Effector memory CD4-positive, alpha-beta T cell (primary cell): ENCODE measurements around the gene PPARGC1A.

Experiments used
- DNase-seq, 3 donors: peaks; one replicate each; pipeline ENCODE4 v3.0.0-alpha.2; 2020
- H3K27ac ChIP-seq: 2 replicates; pipeline ENCODE4 v1.7.0; 2013; ENCODE audit warnings: mild to moderate bottlenecking, low read length, moderate library complexity; ENCODE audit not compliant: insufficient read depth, poor library complexity, severe bottlenecking
- H3K27me3 ChIP-seq: replicated peaks from 2 replicates; pipeline ENCODE4 v1.7.0; 2013; ENCODE audit warnings: mild to moderate bottlenecking, low read length; ENCODE audit not compliant: insufficient read depth, control insufficient read depth, poor library complexity, severe bottlenecking
- H3K36me3 ChIP-seq: 2 replicates; pipeline ENCODE4 v1.7.0; 2013; ENCODE audit warnings: mild to moderate bottlenecking, low read length, moderate library complexity; ENCODE audit not compliant: control insufficient read depth, insufficient read depth
- H3K4me1 ChIP-seq: 2 replicates; pipeline ENCODE4 v1.7.0; 2013; ENCODE audit warnings: low read length, mild to moderate bottlenecking; ENCODE audit not compliant: control insufficient read depth, insufficient read depth, poor library complexity, severe bottlenecking
- H3K4me3 ChIP-seq: 2 replicates; pipeline ENCODE4 v1.7.0; 2013; ENCODE audit warnings: low read length, low read depth, mild to moderate bottlenecking; ENCODE audit not compliant: insufficient read depth, poor library complexity, severe bottlenecking
- H3K9me3 ChIP-seq: 2 replicates; pipeline ENCODE4 v1.7.0; 2013; ENCODE audit warnings: mild to moderate bottlenecking, low read length, moderate library complexity; ENCODE audit not compliant: control insufficient read depth

Gene PPARGC1A

GRCh38 chr4:23828020-23828715 lies 61.7 kb downstream of the PPARGC1A start:
- Histone ChIP-seq H3K4me3 (no peak overlapping the region), H3K27me3 (no peaks in the 10 kb centered on the region), H3K27ac (no peak overlapping the region), H3K36me3 (no peaks in the 10 kb centered on the region), H3K9me3 (no peaks in the 10 kb centered on the region), H3K4me1 (no peaks in the 10 kb centered on the region)
- DNase-seq: no peak

DNA sequence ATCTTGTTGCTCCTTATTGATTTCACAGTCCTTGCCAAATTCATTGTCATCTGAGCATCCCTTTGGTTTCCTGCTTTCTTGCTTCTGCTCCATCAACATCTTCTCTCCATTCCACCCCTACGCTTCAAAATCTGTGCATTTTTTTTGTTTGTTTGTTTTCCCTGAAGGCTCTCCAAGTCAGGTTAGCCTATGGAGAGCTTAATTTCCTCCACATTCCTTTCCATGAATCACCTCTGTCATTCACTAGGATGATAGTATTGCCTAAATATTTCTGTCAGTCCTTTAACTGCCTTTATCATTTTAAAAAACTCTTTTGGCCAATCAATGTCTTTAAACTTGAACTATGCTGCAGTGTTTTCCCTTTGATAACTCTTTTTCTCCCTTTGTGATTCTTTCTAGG lies 67.7 kb downstream of the PPARGC1A start:
- H3K4me3 ChIP-seq: no peak overlapping the region
- no peaks in the 10 kb centered on the region for H3K27me3 ChIP-seq
- H3K36me3 ChIP-seq: no peaks in the 10 kb centered on the region
- H3K27ac ChIP-seq: no peak overlapping the region
- no peaks in the 10 kb centered on the region for H3K4me1 ChIP-seq
- DNase-seq: no peak
- H3K9me3 ChIP-seq: no peaks in the 10 kb centered on the region

DNA sequence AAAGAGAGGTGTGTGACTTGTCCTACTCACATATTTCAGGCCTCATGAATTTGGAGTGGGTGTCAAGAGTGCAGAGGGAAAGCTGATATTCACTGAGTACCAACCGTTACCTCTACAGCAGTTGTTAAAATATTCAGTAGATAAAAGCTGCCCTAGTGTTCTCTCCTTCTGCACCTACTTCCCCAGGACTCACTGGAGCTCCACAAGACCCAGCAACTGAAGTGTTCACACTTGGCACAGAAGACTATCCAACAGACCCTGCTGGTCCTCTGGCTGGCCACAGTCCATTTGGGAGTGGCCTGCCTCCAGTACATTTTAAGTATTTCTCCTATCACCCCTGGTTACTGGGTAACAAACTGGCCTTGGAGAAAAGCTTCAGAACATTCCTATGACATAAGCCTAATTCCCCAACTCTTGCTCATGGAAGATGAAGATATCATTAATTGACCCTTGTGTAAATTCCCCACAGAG lies 70.8 kb downstream of the PPARGC1A start:
- Histone ChIP-seq H3K4me1 (no peaks in the 10 kb centered on the region), H3K4me3 (no peak overlapping the region), H3K36me3 (no peaks in the 10 kb centered on the region), H3K9me3 (no peaks in the 10 kb centered on the region), H3K27ac (no peak overlapping the region), H3K27me3 (no peaks in the 10 kb centered on the region)
- DNase-seq: no peak

GRCh38 chr4:23818097-23818885 lies 71.6 kb downstream of the PPARGC1A start:
- H3K4me1 ChIP-seq: no peaks in the 10 kb centered on the region
- H3K9me3 ChIP-seq: no peaks in the 10 kb centered on the region
- no peak for DNase-seq
- no peaks in the 10 kb centered on the region for H3K27me3 ChIP-seq
- no peaks in the 10 kb centered on the region for H3K36me3 ChIP-seq
- H3K4me3 ChIP-seq: no peak overlapping the region
- no peak overlapping the region for H3K27ac ChIP-seq

- no peak overlapping the region for H3K27ac ChIP-seq
- no peaks in the 10 kb centered on the region for H3K36me3 ChIP-seq
- no peak for DNase-seq
- H3K4me1 ChIP-seq: no peaks in the 10 kb centered on the region
- no peak overlapping the region for H3K4me3 ChIP-seq
- H3K27me3 ChIP-seq: no peaks in the 10 kb centered on the region
- no peaks in the 10 kb centered on the region for H3K9me3 ChIP-seq
Observed at GRCh38 chr4:23814996-23815660, 74.7 kb downstream of the PPARGC1A start.

DNA sequence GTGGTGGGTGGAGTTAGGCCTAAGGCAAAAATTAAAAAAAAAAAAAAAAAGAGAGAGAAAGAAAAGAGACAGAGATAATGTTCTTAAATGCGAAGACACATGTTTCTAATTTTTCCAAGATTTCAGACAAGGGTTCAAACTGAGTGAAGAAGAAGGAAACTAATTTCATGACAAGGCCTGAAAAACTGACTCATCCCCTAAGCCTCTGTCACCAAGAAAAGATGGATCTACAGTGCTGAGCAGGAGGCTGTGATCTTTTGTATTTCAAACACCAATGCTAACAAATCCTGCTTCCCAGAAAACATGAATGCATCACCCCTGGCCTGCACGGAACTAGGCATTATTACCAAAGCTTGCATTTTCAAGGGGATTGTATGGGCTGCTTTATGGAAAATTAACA lies 75.3 kb downstream of the PPARGC1A start:
- Histone ChIP-seq H3K27me3 (no peaks in the 10 kb centered on the region), H3K4me1 (no peaks in the 10 kb centered on the region), H3K27ac (no peak overlapping the region), H3K4me3 (no peak overlapping the region), H3K36me3 (no peaks in the 10 kb centered on the region), H3K9me3 (no peaks in the 10 kb centered on the region)
- no peak for DNase-seq

DNA sequence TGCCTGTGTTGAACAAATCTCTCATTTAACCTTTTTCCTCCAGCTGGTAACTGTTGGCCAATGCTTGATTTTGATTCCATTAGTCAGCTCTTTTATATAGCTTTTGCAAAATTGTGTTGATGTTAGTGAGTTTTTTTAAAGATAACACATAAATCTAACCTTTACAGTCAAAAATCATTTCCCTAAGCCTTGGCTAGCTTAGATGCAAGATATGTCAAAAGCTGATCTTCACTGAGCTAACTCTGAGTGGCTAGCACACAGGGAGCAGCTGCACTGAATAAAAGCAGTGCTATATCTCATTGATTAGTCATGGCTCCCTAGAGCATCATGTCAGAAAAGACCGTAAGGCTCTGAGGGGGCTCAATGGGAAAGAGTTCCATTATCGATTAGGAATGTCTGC lies 78.7 kb downstream of the PPARGC1A start:
- H3K4me1 ChIP-seq: no peaks in the 10 kb centered on the region
- H3K27me3 ChIP-seq: no peaks in the 10 kb centered on the region
- no peaks in the 10 kb centered on the region for H3K9me3 ChIP-seq
- H3K4me3 ChIP-seq: no peak overlapping the region
- DNase-seq: no peak
- H3K27ac ChIP-seq: no peak overlapping the region
- H3K36me3 ChIP-seq: no peaks in the 10 kb centered on the region

- H3K4me3 ChIP-seq: no peak overlapping the region
- H3K27me3 ChIP-seq: no peaks in the 10 kb centered on the region
- no peaks in the 10 kb centered on the region for H3K36me3 ChIP-seq
- H3K27ac ChIP-seq: no peak overlapping the region
- no peak for DNase-seq
- H3K4me1 ChIP-seq: no peaks in the 10 kb centered on the region
- no peaks in the 10 kb centered on the region for H3K9me3 ChIP-seq
Observed at GRCh38 chr4:23805450-23805851, 84.4 kb downstream of the PPARGC1A start.

DNA sequence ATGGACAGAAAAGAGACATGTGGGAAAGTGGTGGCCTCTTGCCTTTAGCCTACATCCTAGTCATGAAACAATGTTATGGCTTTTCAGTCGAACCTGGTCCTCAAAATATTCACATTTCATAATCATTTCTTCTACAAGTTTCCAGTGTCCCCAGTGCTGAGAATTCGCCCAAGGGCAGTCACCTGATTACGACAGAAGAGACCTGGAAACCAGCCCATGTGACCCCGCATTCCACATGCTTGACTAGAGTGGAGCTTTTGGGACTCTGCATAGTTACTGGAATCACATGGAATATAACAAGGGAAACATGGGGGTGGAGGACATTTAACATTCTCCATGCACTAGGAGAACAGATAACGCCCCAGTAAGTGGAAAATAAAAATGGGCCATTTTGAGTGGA lies 100.1 kb downstream of the PPARGC1A start:
- Histone ChIP-seq H3K27ac (no peak overlapping the region), H3K36me3 (no peaks in the 10 kb centered on the region), H3K9me3 (no peaks in the 10 kb centered on the region), H3K27me3 (no peaks in the 10 kb centered on the region), H3K4me3 (no peak overlapping the region), H3K4me1 (no peaks in the 10 kb centered on the region)
- no peak for DNase-seq

DNA sequence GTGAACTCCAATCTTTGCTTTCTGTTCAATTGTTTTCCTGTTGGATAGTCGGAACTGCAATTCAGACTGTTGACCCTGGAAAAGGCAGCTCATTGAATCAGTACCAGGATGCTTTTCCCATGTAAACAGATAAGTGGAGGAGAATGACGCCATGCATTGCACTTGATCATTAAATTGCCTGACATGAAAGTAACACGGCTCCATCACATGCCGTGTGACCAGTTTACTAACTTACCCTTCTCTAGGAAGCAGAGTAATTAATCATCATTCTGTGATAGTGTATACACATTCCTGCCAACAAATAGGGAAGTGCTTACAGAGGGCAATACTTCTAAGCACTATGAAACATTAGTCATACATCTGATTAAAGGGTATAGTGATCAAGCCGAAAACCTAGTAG lies 101.4 kb downstream of the PPARGC1A start:
- Histone ChIP-seq H3K9me3 (no peaks in the 10 kb centered on the region), H3K4me3 (no peak overlapping the region), H3K4me1 (no peaks in the 10 kb centered on the region), H3K27me3 (no peaks in the 10 kb centered on the region), H3K36me3 (no peaks in the 10 kb centered on the region), H3K27ac (no peak overlapping the region)
- no peak for DNase-seq
